Epidermal melanocyte (primary cell): ENCODE measurements around the gene ZNF341.
"Not testable (repeated sequence)": the region's sequence is repeated elsewhere in the genome, so short reads cannot be mapped to it uniquely, and the experiment has no call there.

Source experiments
- DNase-seq: peaks from one replicate; pipeline ENCODE4 v3.0.0; 2011; ENCODE audit warnings: low spot score; ENCODE audit not compliant: insufficient read length

The ZNF341 gene

DNA sequence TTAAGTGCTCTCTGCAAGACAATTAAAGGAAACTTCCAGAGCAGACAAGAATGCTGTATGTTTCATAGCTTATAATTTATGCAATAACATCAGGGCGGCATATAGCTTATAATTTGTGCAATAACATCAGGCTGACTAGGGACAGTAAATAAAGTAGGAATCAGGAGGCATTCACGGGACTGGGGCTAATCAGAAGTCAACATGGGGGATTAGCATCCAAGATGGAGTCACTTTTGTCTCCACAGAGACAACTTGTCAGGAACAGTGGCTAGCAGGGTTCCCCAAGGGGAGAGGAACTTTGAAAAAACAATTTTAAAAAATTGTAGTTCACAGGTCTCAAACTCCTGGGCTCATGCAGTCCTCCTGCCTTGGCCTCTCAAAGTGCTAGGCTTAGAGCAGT, 3.3 kb upstream of the ZNF341 start:
- DNase-seq: no peak

DNA sequence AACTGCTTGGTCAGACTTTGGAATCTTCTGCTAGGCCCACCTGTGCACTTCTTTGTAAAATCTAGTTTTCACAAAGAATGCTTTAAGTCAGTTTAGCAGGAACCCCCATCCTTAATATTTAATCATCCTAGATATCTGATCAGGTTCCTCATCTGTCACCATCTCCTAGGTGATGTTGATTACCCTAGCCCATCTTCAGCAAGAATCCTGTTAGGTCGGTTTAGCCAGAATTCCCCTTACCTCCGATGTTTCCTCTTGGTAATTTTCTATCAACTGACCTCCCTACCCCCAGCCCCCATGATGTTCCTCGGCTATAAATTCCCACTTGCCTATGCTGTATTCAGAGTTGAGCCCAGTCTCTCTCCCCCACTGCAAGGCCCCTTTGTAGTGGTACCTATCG, 2.7 kb upstream of the ZNF341 start:
- DNase-seq: no peak

DNA sequence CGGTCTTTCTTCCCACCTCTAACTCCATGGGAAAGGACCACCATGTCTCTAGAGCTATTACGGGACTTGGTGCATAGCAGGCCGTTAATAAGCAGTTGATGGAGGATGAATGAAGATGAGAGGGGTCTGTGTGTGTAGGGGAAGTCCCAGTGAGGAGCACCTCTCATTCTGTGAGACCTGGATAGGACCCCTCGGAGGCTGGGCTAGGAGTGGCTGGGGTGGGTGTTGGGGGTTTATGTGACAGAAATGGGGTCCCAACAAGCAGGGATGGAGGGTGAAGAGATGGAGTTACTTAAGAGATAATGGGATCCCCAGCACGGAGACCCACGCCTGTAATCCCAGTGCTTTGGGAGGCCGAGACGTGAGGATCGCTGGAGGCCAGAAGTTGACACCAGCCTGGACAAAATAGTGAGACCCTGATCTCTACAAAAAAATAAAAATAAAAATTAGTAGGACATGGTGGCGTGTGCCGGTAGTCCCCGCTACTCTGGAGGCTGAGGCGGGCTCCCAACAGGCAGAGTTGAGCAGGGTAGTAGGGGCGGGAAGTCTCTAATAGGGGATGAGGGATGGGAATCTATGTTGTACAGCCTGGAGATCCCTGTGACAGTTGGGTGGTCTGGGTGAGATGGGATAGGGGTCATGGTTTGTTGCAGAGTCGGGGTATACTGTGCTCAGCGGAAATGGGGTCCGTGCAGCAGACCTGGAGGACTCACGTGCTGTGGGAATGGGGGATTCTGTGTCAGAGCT, 677 bp upstream of the ZNF341 start:
- DNase-seq: no peak

DNA sequence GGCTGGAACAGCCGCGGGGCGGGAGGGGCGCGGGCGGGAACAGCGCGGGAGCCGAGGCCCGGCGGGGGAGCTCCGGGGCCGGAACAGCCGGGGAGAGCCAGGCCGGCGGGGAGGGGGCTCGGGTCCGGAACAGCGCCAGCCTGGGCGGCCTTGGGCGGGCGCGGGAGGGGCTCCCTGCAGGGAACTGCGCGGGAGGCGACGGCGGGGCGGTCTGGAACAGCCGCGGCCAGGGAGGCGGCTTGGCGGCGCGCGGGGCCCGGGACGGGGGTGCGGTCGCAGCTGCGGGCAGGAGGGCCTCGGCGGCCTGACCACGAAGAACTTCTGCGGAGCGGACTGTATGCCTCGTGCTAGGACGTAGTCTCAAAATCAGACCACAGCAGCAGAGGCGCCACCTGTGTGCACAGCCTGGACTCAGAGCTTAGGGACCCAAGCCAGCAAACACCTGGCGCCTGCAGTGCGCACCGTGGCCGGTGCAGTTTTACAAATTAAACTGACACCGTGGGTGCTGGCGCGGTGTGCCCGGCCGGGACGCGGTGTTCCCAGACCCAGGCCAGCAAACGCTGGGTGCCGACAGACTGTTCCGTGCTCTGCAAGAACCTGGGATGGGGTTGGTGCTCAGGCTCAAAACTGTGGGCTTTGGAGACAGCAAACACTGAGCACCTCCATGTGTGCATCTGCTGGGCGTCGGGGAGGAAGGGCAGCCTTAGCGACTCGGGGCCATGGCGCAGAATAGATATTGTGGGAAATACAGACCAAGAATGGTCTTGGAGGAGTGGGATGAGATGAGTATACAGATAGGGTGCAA, 572 bp downstream of the ZNF341 start:
- DNase-seq: no peak

DNA sequence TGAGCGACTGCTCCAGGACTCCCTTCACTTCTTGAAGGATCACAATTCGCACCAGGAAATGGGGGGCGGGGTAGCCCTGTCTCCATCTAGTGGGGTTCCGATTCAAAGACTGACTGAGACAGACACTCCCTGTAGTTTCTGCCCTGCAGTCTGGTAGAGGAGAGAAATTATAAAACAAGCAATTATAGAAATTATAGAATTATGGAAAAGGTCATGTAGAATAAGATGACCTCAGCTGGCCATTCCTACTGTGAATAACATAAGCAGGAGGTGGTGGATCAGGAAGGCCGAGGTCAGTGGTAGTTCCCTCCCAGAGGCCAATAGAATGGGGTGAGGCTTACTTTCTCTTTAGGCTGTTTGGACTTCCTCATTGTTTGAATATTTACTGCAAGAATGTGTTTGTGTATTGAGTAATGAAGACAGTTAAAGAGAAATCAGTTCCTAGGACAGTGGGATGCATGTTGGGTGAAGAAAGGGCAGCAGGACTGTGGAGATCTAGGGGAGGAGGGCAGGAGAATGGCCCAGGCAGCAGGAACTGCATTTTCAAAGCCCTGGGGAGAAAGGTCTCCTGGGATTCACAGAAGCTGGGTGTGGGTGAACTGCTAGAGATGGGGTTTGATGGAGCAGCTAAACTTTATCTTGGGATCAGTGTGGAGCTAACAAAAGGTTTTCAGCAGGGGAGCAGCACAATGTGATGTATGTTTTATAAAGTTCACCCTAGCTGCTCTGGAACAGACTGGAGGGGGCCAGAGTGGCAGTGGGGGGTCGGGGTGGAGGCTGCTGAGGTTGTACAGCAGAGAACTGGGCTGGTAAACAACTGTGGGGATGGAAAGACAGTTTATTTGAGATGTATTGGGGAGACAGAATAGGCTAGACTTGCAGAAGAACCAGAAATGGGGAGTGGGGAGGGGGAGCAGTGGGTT, 2.1 kb downstream of the ZNF341 start:
- peak; percentile 58 for DNase-seq

DNA sequence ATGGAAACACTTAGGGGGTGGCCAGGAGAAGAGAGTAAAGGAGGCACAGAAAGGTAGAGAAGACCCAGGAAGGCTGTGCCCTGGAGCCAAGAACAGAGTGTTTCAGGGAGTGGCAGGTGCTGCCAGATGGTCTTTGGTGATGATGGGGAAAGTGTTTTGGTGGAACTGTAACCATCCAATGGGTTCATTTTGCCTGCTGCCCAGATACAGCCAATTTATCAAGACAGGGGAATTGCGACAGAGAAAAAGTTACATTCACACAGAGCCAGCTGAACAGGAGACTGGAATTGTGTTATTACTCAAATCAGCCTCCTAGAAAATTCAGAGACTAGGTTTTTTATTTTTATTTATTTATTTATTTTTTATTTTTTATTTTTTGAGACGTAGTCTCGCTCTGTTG, 5.2 kb downstream of the ZNF341 start:
- DNase-seq: no peak

DNA sequence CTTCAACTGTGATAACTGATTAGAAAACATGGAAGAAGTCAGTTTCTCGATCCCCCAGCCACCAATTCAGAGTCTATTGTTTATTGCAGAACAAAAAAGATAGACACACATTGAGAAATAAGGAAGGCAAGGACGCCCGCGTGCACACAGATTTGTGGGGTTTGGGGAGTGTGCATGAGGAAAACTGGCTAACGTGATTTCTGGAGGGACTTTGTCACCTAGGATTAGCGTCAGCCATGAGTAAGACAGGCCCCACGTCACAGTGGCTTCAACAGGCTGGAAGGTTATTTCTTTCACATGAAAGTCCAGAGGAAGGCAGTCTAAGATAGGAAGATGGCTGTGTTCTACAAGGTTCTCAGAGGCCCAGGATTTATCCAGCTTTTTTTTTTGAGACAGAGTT, 7.7 kb downstream of the ZNF341 start:
- no peak for DNase-seq

DNA sequence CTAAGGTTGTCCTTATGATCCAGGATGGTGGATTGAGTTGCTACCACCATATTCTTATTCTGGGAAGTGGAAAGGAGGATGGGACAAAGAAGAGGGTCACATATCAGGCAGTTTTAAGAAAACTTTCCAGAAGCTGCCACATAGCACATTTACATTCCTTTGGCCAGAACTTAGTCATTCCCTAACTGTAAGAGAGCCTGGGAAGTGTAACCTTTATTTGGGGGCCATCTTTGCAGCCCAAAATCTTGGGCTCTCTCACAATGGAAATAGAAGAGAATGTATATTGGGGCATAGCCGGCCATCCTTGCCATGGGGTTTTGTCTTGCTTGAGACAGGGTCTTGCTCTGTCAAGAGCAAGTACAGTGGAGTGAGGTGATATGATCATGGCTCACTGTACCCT, 8.4 kb downstream of the ZNF341 start:
- no peak for DNase-seq

DNA sequence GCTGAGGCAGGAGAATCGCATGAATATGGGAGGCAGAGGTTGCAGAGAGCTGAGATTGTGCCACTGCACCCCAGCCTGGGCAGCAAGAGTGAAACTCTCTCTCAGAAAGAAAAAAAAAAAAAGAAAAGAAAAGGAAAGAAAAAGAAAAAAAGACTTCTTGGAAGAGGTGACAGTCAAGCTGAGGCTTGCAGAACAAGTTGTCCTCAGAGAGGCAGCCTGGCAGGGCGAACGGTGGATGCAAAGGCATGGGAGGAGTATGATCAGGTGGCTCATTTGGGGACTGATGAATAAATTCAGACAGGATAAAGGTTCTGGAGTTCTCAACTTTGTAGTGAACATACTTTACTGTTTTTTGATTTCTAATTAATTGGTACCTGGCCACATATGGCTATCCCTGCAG, 12.4 kb downstream of the ZNF341 start:
- DNase-seq: no peak

DNA sequence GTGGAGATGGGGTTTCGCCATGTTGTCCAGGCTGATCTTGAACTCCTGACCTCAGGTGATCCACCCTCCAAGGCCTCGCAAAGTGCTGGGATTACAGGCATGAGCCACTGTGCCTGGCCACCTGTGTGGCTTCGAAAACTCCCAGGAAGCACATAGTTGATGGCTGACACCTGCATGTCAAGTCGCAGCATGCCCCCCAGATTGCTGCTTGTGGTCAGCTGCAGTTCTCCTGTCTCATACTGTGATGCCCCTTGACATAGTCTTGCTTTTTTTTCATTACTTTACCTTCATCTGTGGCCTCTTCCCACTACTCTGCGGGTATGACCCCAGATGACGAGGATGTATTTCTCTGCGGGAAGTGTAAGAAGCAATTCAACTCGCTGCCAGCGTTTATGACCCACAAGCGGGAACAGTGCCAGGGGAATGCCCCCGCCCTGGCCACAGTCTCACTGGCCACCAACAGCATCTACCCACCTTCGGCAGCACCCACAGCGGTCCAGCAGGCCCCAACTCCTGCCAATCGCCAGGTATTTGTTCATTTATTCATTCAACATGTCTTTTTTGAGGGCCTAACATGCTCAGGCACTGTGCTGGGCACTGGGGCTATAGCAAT, 13.1 kb downstream of the ZNF341 start:
- no peak for DNase-seq

DNA sequence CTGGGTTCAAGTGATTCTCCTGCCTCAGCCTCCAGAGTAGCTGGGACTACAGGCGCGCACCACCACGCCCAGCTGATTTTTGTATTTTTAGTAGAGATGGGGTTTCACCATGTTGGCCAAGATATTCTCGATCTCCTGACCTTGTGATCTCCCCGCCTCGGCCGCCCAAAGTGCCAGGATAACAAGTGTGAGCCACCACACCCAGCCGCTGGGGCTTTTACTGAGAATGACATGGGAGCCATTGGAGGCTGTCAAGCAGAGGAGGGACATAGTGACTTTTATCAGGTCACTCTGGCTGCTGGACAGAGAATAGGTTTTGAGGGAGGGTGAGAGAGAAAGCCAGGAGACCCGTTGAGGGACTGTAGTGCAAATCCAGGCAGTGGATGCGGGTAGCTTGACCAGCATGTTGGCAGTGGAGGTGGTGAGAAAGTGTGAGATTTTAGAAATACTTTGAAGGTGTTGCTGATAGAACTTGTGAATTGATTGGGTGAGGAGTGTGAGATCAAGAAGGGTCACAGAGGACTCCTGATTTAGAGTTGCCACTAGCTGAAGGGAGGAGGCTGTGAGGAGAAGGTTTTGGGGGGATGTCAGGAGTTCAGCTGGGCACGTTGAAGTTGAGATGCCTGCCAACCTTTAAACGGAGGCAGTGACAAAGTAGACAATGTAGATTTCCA, 14.7 kb downstream of the ZNF341 start:
- DNase-seq: no peak

DNA sequence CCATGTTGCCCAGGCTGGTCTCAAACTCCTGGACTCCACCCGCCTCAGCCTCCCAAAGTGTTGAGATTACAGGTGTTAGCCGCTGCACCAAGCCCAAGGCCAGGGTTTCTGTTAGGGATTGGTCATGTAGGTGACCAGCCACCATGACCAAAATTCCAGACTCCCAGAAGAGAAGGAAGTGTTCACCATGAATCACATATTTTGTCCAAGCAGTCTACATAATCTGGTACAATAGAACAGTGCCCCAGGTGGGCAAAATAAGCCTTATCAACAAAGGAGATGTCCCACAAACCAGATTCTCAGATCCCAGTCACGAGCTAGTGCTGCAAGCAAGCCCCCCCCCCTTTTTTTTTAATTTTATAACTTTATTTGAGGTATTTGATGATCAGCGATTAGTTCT, 20.0 kb downstream of the ZNF341 start:
- DNase-seq: no peak

DNA sequence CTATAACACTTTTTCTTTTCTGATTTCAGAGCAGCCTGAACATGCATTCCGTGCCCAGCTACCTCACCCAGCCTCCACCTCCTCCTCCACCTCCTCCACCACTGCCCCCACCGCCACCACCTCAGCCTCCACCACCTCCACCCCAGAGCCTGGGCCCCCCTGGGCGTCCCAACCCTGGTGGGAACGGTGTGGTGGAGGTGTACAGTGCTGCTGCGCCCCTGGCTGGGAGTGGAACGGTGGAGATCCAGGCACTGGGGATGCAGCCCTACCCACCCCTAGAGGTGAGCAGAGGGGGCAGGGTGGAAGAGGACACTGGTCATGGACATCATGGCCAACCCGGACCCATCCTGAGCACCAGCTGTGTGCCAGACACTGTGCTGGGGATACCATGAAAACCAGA, 21.3 kb downstream of the ZNF341 start:
- DNase-seq: no peak

DNA sequence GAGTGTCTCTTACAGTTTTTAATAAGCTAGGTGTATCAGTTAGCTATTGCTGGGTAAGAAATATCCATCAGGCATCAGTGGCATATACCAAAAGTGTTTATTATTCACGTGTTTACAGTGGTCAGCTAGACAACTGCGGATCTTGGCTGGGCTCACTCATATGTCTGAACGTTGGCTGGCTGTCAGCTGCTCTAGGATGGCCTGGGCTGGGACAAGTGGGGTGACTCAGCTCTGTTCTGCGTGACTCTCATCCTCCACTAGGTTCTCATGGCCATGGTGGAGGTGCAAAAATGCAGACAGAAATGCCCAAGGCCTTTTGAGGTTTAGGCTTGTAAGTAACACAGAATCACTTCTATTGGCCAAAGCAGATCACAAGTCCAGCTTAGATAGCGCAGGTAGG, 22.0 kb downstream of the ZNF341 start:
- DNase-seq: no peak

DNA sequence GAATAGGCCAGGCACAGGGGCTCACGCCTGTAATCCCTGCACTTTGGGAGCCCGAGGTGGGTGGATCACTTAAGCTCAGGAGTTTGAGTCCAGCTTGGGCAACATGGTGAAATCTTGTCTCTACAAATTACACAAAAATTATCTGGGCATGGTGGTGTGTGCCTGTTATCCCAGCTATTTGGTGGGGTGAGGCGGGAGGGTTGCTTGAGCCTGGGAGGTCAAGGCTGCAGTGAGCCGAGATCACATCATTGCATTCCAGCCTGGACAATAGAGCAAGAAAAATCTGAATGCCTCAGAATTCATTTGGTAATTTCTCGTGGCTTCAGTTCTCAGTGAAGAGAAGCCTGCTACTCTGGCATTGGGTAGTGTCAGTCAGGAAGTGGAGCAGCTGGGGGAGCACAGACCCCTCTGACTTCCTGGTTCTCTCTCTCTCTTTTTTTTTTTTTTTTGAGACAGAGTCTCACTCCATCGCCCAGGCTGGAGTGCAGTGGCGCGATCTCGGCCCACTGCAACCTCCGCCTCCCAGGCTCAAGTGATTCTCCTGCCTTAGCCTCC, 24.2 kb downstream of the ZNF341 start:
- not testable (repeated sequence) for DNase-seq

DNA sequence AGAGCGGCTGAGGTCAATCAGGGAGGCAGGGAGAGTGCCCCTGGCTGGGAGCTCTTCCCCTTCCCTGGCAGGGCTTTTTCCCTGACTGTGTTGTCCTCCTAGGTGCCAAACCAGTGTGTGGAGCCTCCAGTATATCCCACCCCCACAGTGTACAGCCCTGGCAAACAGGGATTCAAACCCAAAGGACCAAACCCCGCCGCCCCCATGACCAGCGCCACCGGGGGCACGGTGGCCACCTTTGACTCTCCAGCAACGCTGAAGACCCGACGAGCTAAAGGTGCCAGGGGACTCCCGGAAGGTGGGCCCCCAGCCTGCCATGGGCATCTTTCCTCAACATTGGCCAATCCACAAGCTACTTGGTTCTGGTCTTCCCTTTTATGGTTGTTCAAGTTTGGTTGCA, 25.2 kb downstream of the ZNF341 start:
- DNase-seq: no peak

DNA sequence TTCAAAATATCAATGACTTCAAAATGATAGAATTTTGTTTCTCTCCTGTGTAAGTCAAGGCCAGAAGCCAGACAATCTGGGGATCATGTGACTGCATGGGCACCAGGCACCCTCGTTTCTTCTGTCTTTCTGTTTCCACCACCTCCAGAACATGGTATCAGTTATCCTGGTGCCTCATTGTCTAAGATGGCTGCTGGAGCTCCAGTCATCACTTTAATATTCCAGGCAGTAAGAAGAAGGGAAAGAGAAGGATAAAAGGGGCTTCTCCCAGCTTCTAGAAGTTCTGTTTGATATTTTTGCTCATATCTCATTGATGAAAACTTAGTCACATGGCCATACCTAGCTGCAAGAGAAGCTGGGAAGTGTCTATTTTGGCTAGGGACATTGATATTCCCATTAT, 25.7 kb downstream of the ZNF341 start:
- no peak for DNase-seq

DNA sequence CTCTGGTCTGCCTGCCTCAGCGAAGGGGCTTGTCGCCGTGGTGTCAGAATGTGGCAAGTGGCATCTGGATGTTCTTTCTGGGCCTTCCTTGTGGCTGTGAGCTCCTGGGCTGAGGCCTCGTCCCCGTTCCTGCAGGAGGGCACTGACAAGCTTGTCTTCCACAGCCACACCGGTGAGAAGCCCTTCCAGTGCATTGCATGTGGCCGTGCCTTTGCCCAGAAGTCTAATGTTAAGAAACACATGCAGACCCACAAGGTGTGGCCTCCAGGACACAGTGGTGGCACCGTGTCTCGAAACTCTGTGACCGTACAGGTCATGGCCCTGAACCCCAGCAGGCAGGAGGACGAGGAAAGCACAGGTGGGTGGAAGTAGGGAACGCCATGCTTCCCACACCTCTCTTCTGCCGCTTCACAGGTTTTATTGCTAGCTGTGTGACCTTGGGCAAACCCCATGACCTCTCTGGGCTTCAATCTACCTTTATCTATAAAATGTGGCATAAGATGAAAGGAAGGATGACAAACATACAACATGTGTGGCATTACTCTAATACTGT, 30.0 kb downstream of the ZNF341 start:
- DNase-seq: no peak

DNA sequence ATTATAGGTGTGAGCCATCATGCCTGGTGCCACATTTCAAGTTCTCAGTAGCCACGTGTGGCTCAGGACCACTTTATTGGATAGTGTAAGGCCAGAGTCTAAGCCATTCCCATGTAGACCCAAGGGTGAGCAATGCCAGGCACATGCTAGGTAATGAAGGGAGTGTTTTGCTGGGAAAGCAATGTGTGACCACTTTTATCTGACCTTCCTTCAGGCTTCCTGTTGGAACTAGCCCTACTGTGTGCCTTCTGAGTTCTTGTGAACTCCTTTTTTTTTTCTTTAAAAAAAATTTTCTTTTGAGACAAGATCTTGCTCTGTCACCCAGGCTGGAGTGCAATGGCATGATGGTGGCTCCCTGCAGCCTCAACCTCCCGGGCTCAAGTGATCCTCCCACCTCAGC, 33.3 kb downstream of the ZNF341 start:
- DNase-seq: no peak

DNA sequence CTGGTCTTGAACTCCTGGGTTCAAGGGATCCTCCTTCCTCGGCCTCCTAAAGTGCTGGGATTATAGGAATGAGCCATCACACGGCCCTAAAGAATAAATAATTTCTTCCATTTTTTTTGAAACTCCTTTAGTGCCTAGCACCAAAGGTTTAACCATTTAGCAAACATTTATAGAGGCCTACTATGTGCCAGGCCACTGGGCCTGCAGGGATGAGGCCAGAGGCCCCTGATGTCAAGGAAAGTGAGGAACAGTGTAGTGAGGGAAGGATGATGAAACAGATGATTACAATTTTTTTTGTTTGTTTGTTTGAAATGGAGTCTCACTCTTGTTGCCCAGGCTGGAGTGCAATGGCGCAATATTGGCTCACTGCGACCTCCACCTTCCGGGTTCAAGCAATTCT, 33.8 kb downstream of the ZNF341 start:
- no peak for DNase-seq
